NB4 (cell line): ENCODE results near the gene IPO8.

ENCODE experiments used
- CTCF ChIP-seq: IDR thresholded peaks from one replicate; pipeline ENCODE4 v1.5.1; 2012; ENCODE audit warnings: low read depth, low read length
- MAX ChIP-seq: IDR thresholded peaks from 2 replicates; pipeline ENCODE4 v1.6.1; 2011; ENCODE audit warnings: low read depth, low read length
- POLR2A ChIP-seq: IDR thresholded peaks from 2 replicates; pipeline ENCODE4 v1.6.1; 2011; ENCODE audit warnings: mild to moderate bottlenecking; ENCODE audit not compliant: insufficient read length; ENCODE audit errors: extremely low read depth

- TF ChIP-seq MAX: no peak
- no peak for TF ChIP-seq CTCF
- TF ChIP-seq POLR2A: no peak
Measured at GRCh38 chr12:30687265-30687986, 8.2 kb downstream of the IPO8 start.
